Stimulated activated CD4-positive, alpha-beta T cell treated with anti-CD3 and anti-CD28 coated beads, Interleukin-12 subunit alpha, Interleukin-12 subunit beta, amount 100 ng/mL, for 4 hours (primary cell): ENCODE data around the gene MXRA7.

Experiments
- DNase-seq: peaks from one replicate; pipeline ENCODE4 v3.0.0-alpha.2; 2020

MXRA7 gene

GRCh38 chr17:76672892-76673291, 37.9 kb downstream of the MXRA7 start:
- no peak for DNase-seq

GRCh38 chr17:76672270-76672851, 38.4 kb downstream of the MXRA7 start:
- DNase-seq, result no peak

- DNase-seq, result peak; percentile 11
Measured at GRCh38 chr17:76671912-76672262, 38.9 kb downstream of the MXRA7 start.

- peak; percentile 97 for DNase-seq
Measured at GRCh38 chr17:76671123-76671911, 39.4 kb downstream of the MXRA7 start.

GRCh38 chr17:76670718-76671122, 40.0 kb downstream of the MXRA7 start:
- DNase-seq, result no peak

GRCh38 chr17:76670020-76670717, 40.6 kb downstream of the MXRA7 start:
- no peak for DNase-seq

GRCh38 chr17:76667786-76668453, 42.8 kb downstream of the MXRA7 start:
- DNase-seq, result no peak

- DNase-seq, result no peak
Measured at GRCh38 chr17:76667491-76667755, 43.3 kb downstream of the MXRA7 start.

- no peak for DNase-seq
Measured at GRCh38 chr17:76660656-76661042, 50.1 kb downstream of the MXRA7 start.

- DNase-seq, result no peak
Measured at GRCh38 chr17:76659928-76660655, 50.7 kb downstream of the MXRA7 start.

- DNase-seq, result no peak
Measured at GRCh38 chr17:76658242-76658662, 52.5 kb downstream of the MXRA7 start.

- no peak for DNase-seq
Measured at GRCh38 chr17:76657505-76658241, 53.1 kb downstream of the MXRA7 start.

- no peak for DNase-seq
Measured at GRCh38 chr17:76654408-76654807, 56.4 kb downstream of the MXRA7 start.

- no peak for DNase-seq
Measured at GRCh38 chr17:76650504-76650903, 60.3 kb downstream of the MXRA7 start.

GRCh38 chr17:76646712-76647111, 64.1 kb downstream of the MXRA7 start:
- DNase-seq, result no peak

- no peak for DNase-seq
Measured at GRCh38 chr17:76645481-76645880, 65.3 kb downstream of the MXRA7 start.

- DNase-seq, result no peak
Measured at GRCh38 chr17:76644995-76645394, 65.8 kb downstream of the MXRA7 start.

GRCh38 chr17:76643553-76644148, 67.1 kb downstream of the MXRA7 start, which contains the start of gene ST6GALNAC1:
Gene ST6GALNAC1 (minus strand): TSS chr17:76643757. CDS start chr17:76643638, 119 bp downstream.
- no peak for DNase-seq

- no peak for DNase-seq
Measured at GRCh38 chr17:76642994-76643393, 67.8 kb downstream of the MXRA7 start.

GRCh38 chr17:76642032-76642561, 68.7 kb downstream of the MXRA7 start:
- DNase-seq, result no peak

- no peak for DNase-seq
Measured at GRCh38 chr17:76641501-76641900, 69.3 kb downstream of the MXRA7 start.
